ENCODE data around the gene SKP1. TPM values are rescaled to one million over a fixed set of nuclear protein-coding genes. Genes with fewer than 3 reads are reported as not detected.

SKP1 gene
- total and polyA plus RNA-seq, 10 of the 15 experiments (the other 5 are each of a cell fraction or from before 2014, with no cell fraction given) = 100 to 1,686 (median 519) TPM

GRCh38 chr5:134099288-134099872, 77.4 kb downstream of the SKP1 start:
- no TSS peak for BruUV-seq (replicated peaks)
- CTCF ChIA-PET = interaction anchor here (0.9 to 6.6 kb wide), 18 partner anchors 10 to 124 kb away, joined by 3 to 112 read pairs (median 8); partner anchors contain the start of genes TCF7 and VDAC1
- ATAC-seq (peak; percentile 33), DNase-seq (ENCODE audit: low read depth, low spot score) (no peak), FAIRE-seq (peak; percentile 35)
- in situ Hi-C loops (cut with MboI) (loop anchor here (5.0 kb wide), 1 partner anchor 57 kb away; no protein-coding TSS in a partner anchor), intact Hi-C loops (cut with micrococcal nuclease; ENCODE audit: unreplicated experiment) (no loop called here)
- POLR2A ChIA-PET = interaction anchor here (0.6 to 11.2 kb wide), 13 partner anchors 8 to 198 kb away, joined by 3 to 81 read pairs (median 5); partner anchors contain the start of gene VDAC1
- Histone ChIP-seq H3K9me3 (replicated peaks; ENCODE audit: control insufficient read depth, insufficient read depth, low read length) (no peaks in the 10 kb centered on the region), H3K36me3 (ENCODE audit: control insufficient read depth in 2 of 2, insufficient read depth in 2 of 2, low read length in 1 of 2) (no peaks in the 10 kb centered on the region), H3K4me3 (peak overlapping the region; percentile 3; the same call in 1 of the 2 replicates), H3K27ac (ENCODE audit: control insufficient read depth, insufficient read depth) (peak overlapping the region; percentile 95), H3K79me2 (ENCODE audit: control insufficient read depth, insufficient read depth, low read length) (peaks cover 3% of the 10 kb centered on the region; the same call in 1 of the 2 replicates), H2AFZ (ENCODE audit: control insufficient read depth, low read depth, low read length) (no peak overlapping the region; the same call in 1 of the 2 replicates), H3K27me3 (replicated peaks in 1 of 2; ENCODE audit: control insufficient read depth in 2 of 2, insufficient read depth in 2 of 2, low read length in 1 of 2) (no peaks in the 10 kb centered on the region), H4K20me1 (ENCODE audit: control insufficient read depth, insufficient read depth) (peaks cover 2% of the 10 kb centered on the region; the same call in 1 of the 2 replicates), H3K4me1 (ENCODE audit: control insufficient read depth, insufficient read depth, low read length) (peaks cover 53% of the 10 kb centered on the region), H3K9ac (ENCODE audit: control insufficient read depth, insufficient read depth, low read length) (peak overlapping the region; percentile 69), H3K4me2 (ENCODE audit: control insufficient read depth, insufficient read depth) (peak overlapping the region; percentile 89)
- SMC1A ChIA-PET (ENCODE audit: uncharacterized antibody, unreplicated experiment) = interaction anchor here (0.6 to 8.4 kb wide), 15 partner anchors 9 to 421 kb away, joined by 3 to 177 read pairs (median 6); partner anchors contain the start of gene TCF7
- 22% methylated on average over 11 of the region's 11 CpGs for WGBS (ENCODE audit: insufficient coverage, insufficient replicate concordance, low lambda C conversion rate, missing lambda C conversion rate)
- RAD21 ChIA-PET (ENCODE audit: unreplicated experiment) = interaction anchor here (1.0 to 4.4 kb wide), 13 partner anchors 9 to 190 kb away, joined by 3 to 30 read pairs (median 6); no protein-coding TSS in a partner anchor
- peak; percentile 50; the same call in 1 of the 2 replicates for TF ChIP-seq IKZF1 (conservative IDR thresholded peaks at IDR 0.05)
- TF ChIP-seq NR2C2 (IDR thresholded peaks at IDR 0.05; ENCODE audit: borderline replicate concordance, control insufficient read depth, insufficient read length, low read depth) = no peak
- TF ChIP-seq JUND (IDR thresholded peaks at IDR 0.05; ENCODE audit: low read depth, low read length) = no peak
- TF ChIP-seq SPI1 (IDR thresholded peaks at IDR 0.05; ENCODE audit: borderline replicate concordance, insufficient read depth, low read depth, low read length) = peak; percentile 65
- no peak for TF ChIP-seq BCL11A (IDR thresholded peaks at IDR 0.05; ENCODE audit: low read depth, low read length)
- TF ChIP-seq, protein P1, sequence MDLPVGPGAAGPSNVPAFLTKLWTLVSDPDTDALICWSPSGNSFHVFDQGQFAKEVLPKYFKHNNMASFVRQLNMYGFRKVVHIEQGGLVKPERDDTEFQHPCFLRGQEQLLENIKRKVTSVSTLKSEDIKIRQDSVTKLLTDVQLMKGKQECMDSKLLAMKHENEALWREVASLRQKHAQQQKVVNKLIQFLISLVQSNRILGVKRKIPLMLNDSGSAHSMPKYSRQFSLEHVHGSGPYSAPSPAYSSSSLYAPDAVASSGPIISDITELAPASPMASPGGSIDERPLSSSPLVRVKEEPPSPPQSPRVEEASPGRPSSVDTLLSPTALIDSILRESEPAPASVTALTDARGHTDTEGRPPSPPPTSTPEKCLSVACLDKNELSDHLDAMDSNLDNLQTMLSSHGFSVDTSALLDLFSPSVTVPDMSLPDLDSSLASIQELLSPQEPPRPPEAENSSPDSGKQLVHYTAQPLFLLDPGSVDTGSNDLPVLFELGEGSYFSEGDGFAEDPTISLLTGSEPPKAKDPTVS (IDR thresholded peaks at IDR 0.05; ENCODE audit: low read depth, low read length) = no peak
- TF ChIP-seq, protein P2, sequence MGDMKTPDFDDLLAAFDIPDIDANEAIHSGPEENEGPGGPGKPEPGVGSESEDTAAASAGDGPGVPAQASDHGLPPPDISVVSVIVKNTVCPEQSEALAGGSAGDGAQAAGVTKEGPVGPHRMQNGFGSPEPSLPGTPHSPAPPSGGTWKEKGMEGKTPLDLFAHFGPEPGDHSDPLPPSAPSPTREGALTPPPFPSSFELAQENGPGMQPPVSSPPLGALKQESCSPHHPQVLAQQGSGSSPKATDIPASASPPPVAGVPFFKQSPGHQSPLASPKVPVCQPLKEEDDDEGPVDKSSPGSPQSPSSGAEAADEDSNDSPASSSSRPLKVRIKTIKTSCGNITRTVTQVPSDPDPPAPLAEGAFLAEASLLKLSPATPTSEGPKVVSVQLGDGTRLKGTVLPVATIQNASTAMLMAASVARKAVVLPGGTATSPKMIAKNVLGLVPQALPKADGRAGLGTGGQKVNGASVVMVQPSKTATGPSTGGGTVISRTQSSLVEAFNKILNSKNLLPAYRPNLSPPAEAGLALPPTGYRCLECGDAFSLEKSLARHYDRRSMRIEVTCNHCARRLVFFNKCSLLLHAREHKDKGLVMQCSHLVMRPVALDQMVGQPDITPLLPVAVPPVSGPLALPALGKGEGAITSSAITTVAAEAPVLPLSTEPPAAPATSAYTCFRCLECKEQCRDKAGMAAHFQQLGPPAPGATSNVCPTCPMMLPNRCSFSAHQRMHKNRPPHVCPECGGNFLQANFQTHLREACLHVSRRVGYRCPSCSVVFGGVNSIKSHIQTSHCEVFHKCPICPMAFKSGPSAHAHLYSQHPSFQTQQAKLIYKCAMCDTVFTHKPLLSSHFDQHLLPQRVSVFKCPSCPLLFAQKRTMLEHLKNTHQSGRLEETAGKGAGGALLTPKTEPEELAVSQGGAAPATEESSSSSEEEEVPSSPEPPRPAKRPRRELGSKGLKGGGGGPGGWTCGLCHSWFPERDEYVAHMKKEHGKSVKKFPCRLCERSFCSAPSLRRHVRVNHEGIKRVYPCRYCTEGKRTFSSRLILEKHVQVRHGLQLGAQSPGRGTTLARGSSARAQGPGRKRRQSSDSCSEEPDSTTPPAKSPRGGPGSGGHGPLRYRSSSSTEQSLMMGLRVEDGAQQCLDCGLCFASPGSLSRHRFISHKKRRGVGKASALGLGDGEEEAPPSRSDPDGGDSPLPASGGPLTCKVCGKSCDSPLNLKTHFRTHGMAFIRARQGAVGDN (IDR thresholded peaks at IDR 0.05) = peak; percentile 57
- TF ChIP-seq TCF3 (IDR thresholded peaks at IDR 0.05; ENCODE audit: borderline replicate concordance, insufficient read depth, low read depth, low read length) = 0 out of 2 replicates have a peak, but pooled peaks have one; percentile 51
- no peak for TF ChIP-seq GABPA (IDR thresholded peaks at IDR 0.05; ENCODE audit: low read depth)
- TF ChIP-seq RCOR1 (conservative IDR thresholded peaks at IDR 0.05; ENCODE audit: low read depth, low read length) = no peak
- TF ChIP-seq RAD21 (IDR thresholded peaks at IDR 0.05; ENCODE audit: insufficient read depth, low read depth, low read length) = peak; percentile 48
- TF ChIP-seq HDGF (IDR thresholded peaks at IDR 0.05) = peak; percentile 19; the same call in 1 of the 2 replicates
- no peak for TF ChIP-seq NKRF (conservative IDR thresholded peaks at IDR 0.05)
- peak; percentile 30; the same call in 1 of the 2 replicates for TF ChIP-seq NBN (IDR thresholded peaks at IDR 0.05)
- TF ChIP-seq BHLHE40 (IDR thresholded peaks at IDR 0.05; ENCODE audit: borderline replicate concordance in 1 of 2, low read depth in 2 of 2, low read length in 1 of 2) = peak; percentile 27 to 63; a peak in 3 of 4 replicates

All from GM12878 (cell line).